PFSK-1 (cell line): ENCODE results near the gene ACOX3.

Experiments used
- POLR2AphosphoS5 ChIP-seq: IDR thresholded peaks from 2 replicates; pipeline ENCODE4 v1.6.1; 2012; ENCODE audit warnings: low read depth, mild to moderate bottlenecking, control low read depth, low read length, moderate library complexity
- REST ChIP-seq, 2 experiments: IDR thresholded peaks; 2 replicates each; pipeline versions ENCODE4 v1.6.1 to v1.8.0; 2011 to 2012; ENCODE audit warnings: low read depth in 2 of 2, low read length in 2 of 2, control low read depth in 1 of 2, inconsistent platforms in 1 of 2, mild to moderate bottlenecking in 1 of 2, moderate library complexity in 1 of 2; ENCODE audit not compliant: insufficient read depth in 1 of 2
- SIN3A ChIP-seq: IDR thresholded peaks from 2 replicates; pipeline ENCODE4 v1.6.1; 2012; ENCODE audit warnings: mild to moderate bottlenecking, low read length, moderate library complexity, borderline replicate concordance; ENCODE audit not compliant: insufficient read depth

GRCh38 chr4:8403976-8404375 is 36.5 kb downstream of the ACOX3 start:
- TF ChIP-seq SIN3A, result no peak
- TF ChIP-seq POLR2AphosphoS5, result no peak
- no peak for TF ChIP-seq REST (IDR thresholded peaks at IDR 0.05; ENCODE audit: insufficient read depth in 1 of 2, low read depth in 2 of 2, low read length in 2 of 2)
